ENCODE data around the gene RFX2.
"Not testable (repeated sequence)": the region's sequence is repeated elsewhere in the genome, so short reads cannot be mapped to it uniquely, and the experiment has no call there.

Gene RFX2

GRCh38 chr19:6076675-6077463, 33.4 kb downstream of the RFX2 start:
- in situ Hi-C loops (cut with MboI; ENCODE audit: low sequenced_read_pairs) = no loop called here

DNA sequence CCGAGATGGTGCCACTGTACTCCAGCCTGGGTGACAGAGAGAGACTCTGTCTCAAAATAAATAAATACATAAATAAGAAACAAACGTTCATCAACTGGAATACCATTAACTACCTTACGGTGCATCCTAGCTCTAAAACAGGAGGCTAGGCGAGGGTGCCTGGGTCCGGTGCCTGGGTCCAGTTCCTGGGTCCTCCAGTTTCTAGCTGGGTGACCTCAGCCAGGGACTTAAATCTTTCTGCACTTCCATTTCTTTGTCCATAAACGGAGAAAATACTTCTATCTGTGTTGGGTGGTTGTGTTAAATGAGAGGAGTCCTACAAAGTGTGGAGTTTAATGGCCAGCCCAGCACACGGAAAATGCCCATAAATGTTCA, 34.0 kb downstream of the RFX2 start:
- in situ Hi-C loops (cut with MboI; ENCODE audit: low sequenced_read_pairs) = no loop called here

GRCh38 chr19:6074709-6075403, 35.4 kb downstream of the RFX2 start:
- in situ Hi-C loops (cut with MboI; ENCODE audit: low sequenced_read_pairs) = no loop called here

DNA sequence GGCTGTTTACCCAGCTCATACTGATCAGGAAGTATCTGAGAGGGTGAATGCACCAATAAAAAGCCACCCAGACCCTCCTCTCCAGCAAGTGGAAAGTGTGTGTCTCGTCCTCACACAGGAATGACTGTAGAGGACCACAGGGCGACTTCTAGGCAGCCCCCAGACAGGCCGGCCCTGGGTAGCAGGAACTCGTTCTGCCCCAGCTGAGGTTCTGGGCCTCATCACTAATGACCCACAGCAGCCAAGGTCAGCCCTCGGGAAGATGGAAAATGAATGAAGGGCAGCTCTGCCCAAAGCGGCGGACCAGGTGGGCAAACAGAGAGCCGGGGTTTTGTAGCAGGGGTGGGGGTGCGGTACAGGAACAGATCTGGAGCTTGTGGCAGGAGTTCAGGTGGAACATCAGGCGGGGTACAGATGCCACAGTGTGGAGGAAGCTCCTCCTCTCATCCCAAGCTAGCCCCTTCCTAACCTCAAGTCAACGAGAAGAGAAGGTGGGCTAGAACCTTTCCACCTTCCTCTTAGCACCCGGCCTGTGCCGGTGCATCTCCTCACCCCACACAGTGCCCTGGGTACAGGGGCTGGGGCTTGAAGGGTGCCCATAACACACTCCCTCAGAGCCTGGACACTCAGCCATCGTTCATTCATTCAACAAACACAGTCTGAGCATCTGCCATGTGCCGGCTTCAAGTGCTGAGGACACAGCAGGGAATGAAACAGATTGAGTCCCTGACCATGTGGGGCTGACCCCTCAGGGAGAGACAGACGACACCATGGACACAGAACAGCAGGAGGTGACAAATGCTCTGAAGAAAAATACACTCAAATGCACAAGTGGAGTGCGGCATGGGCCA, 36.2 kb downstream of the RFX2 start:
- in situ Hi-C loops (cut with MboI; ENCODE audit: low sequenced_read_pairs) = no loop called here

- in situ Hi-C loops (cut with MboI; ENCODE audit: low sequenced_read_pairs) = not testable (repeated sequence)
Observed at GRCh38 chr19:6073233-6073632, 37.1 kb downstream of the RFX2 start.

GRCh38 chr19:6071875-6072274, 38.4 kb downstream of the RFX2 start:
- in situ Hi-C loops (cut with MboI; ENCODE audit: low sequenced_read_pairs) = no loop called here

- in situ Hi-C loops (cut with MboI; ENCODE audit: low sequenced_read_pairs) = no loop called here
Observed at GRCh38 chr19:6070720-6071485, 39.4 kb downstream of the RFX2 start.

- in situ Hi-C loops (cut with MboI; ENCODE audit: low sequenced_read_pairs) = no loop called here
Observed at GRCh38 chr19:6070207-6070681, 40.1 kb downstream of the RFX2 start.

DNA sequence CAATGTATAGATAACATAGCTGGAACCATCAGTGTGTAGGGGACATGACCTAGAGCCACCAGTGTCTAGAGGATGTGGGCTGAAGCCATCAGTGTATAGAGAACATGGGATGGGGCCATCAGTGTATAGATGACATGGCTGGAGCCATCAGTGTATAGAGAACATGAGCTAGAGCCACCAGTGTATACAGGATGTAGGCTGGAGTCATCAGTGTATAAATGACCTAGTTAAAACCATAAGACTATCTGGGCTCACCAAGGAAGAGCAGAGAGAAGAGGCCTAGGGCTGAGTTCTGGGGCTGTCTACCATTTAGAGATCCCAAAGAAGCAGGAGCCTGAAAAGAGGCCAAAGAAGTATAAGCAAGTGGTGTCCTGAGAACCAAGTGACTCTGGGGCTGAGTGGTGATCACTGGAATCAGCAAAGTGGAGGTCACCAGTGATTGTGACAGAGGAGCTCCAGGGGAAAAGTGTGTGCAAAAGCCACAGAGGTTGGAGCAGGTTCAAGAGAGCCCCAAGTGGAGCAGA, 41.0 kb downstream of the RFX2 start:
- in situ Hi-C loops (cut with MboI; ENCODE audit: low sequenced_read_pairs) = no loop called here

DNA sequence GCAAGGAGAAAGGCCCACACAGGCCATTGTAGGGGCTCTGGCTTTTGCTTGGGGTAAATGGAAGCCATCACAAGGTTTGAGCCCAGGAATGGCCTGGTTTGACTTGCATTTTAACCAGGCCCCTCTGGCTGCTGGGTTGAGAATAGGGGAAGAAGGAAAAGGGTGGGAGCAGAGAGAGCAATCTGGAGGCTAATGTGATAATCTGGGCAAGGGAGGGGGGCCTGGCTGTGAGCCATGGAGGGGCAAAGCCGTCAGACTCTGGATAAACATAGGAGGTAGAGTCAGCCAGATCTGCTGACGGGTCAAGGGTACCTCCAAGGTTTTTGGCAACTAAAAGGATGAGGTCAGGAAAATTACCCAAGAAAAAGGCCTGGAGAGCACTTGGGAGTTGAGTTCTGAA, 41.6 kb downstream of the RFX2 start:
- in situ Hi-C loops (cut with MboI; ENCODE audit: low sequenced_read_pairs) = no loop called here

DNA sequence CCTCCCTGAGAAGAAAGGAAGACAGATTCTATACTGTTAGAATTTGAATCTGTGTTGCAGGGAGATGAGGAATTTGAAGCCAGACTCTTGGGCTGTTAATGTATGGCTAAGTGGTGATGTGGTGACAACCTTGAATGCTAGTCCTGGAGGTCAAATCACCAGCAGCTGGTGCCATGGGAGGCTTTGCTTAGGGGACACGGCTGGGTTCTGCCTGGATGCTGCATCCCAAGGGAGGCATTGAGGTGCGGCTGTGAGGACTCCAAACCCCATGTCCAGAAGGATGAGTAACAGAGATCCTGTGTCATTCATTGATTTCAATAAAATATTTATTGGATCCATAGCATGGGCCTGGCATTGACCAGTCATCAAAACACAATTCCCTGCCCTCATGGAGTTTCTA, 42.3 kb downstream of the RFX2 start:
- in situ Hi-C loops (cut with MboI; ENCODE audit: low sequenced_read_pairs) = no loop called here

GRCh38 chr19:6066661-6067646, 43.3 kb downstream of the RFX2 start:
- in situ Hi-C loops (cut with MboI; ENCODE audit: low sequenced_read_pairs) = no loop called here

DNA sequence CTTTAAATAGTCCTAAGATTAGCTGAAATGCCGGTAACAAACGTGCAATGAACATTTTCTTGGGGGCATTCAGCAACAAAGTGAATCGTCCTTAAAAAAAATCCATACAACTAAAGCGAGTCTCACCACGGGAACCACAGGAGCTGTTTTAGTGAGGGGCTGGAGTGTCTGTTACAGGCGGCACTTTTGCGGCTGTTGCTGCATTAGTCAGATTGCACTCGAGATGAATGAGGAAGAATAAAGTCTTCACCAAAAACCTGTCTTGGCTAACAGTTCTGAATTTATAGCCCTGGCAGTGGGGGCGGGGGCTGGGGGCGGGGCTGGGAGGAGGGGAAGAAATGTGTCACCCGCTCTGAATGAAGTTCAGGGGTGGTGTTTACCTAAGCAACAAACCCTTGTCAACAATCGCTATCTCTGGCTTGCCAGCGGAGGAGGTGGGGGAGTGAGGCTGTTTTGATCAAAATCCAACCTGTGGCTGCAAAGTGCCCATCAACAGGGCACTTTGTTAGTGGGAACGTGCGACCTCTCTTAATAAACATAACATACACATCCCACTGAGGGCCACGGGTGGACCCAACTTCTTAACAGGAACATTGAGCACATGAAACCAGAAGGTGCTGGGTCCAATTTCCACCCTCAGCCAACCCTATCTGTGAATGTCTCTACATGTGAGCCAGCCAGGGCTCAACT, 44.5 kb downstream of the RFX2 start:
- in situ Hi-C loops (cut with MboI; ENCODE audit: low sequenced_read_pairs) = no loop called here

DNA sequence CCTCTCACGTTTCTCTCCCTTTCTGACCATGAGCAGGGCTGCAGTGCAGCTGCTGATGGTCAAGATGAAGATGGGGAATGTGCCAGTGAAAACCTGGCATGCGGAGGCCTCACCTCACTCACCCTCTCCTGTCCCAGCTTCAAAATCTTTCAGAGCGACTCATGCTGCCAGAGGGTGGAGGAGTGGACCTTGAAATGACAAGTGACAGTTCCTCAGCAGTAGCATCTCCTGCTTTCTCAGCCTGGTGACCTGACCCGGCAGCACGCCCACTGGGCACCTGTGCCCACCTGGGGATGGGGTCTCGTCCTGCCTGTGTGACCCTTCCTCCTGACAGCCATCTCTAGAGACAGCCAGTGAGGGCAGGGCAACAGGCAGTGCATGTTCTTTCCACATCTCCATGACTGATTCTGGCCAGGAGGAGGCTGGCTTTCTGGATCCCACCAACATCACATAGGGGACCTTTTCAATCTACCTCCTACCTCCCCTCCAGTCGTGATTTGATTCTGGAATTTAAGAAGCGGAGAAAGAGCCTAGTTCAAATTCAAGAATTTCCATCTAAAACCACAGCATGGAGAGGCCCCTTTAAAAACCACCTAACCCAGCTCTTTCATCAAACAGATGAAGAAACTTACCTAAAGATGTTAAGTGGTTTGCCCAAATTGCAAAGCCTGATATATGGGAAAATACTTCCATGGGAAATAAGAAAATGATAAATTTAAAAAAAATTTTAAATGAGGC, 45.8 kb downstream of the RFX2 start:
- in situ Hi-C loops (cut with MboI; ENCODE audit: low sequenced_read_pairs) = no loop called here

- in situ Hi-C loops (cut with MboI; ENCODE audit: low sequenced_read_pairs) = no loop called here
Observed at GRCh38 chr19:6063576-6064335, 46.5 kb downstream of the RFX2 start.

GRCh38 chr19:6062961-6063575, 47.2 kb downstream of the RFX2 start:
- in situ Hi-C loops (cut with MboI; ENCODE audit: low sequenced_read_pairs) = no loop called here

DNA sequence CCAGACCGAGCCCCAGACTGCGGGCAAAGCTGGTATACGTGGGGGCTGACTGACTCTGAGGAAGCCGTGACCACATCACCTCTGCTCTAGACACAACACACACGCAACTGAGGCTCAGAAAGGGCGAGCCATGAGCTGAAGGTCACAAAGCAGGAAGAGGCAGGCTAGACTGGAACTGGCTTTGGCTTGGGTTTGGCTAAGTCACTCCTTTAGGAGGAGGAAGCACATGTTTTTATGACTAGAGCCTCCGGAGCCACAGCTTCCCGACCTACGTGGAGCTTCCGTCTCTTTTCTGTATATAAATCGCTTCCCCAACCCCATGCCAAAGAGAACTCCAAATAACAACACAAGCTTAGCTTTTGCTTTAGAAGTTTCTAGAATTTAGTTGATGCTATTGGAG, 48.0 kb downstream of the RFX2 start:
- in situ Hi-C loops (cut with MboI; ENCODE audit: low sequenced_read_pairs) = no loop called here

Measured in HL-60/S4 treated with retinoic acid at 250 ng/mL for 4 days and 3 days (cell line).